ENCODE data around the gene RNF157. TPM values are rescaled to one million over a fixed set of nuclear protein-coding genes. Genes with fewer than 3 reads are reported as not detected.
A peak's percentile ranks its signal among the peaks of the same experiment; 100 is the strongest.

RNF157 gene
- total and polyA plus RNA-seq, 10 of the 15 experiments (the other 5 are each of a cell fraction or from before 2014, with no cell fraction given): 1.4 to 15.9 (median 9.6) TPM

- TF ChIP-seq ZBTB40 (IDR thresholded peaks at IDR 0.05; ENCODE audit: borderline replicate concordance) (peak; percentile 15; the same call in 1 of the 2 replicates), ZNF24 (IDR thresholded peaks at IDR 0.05) (0 out of 2 replicates have a peak, but pooled peaks have one; percentile 26), DPF2 (IDR thresholded peaks at IDR 0.05) (peak; percentile 51; the same call in 1 of the 2 replicates), MEF2A (IDR thresholded peaks at IDR 0.05; ENCODE audit: insufficient read depth, low read depth, low read length) (0 out of 2 replicates have a peak, but pooled peaks have one; percentile 18), HDGF (IDR thresholded peaks at IDR 0.05) (0 out of 2 replicates have a peak, but pooled peaks have one; percentile 24), ZNF217 (IDR thresholded peaks at IDR 0.05) (peak; percentile 88), RUNX3 (IDR thresholded peaks at IDR 0.05; ENCODE audit: low read length) (peak; percentile 51), EED (IDR thresholded peaks at IDR 0.05; ENCODE audit: low read depth) (0 out of 2 replicates have a peak, but pooled peaks have one; percentile 17), PAX5 (IDR thresholded peaks at IDR 0.05; ENCODE audit: borderline replicate concordance, low read depth, low read length) (peak; percentile 93), IKZF1 (conservative IDR thresholded peaks at IDR 0.05) (peak; percentile 52), PML (IDR thresholded peaks at IDR 0.05; ENCODE audit: low read length) (no peak), MLLT1 (IDR thresholded peaks at IDR 0.05) (peak; percentile 41; the same call in 1 of the 2 replicates), RCOR1 (conservative IDR thresholded peaks at IDR 0.05; ENCODE audit: low read depth, low read length) (0 out of 2 replicates have a peak, but pooled peaks have one; percentile 23), SMARCA5 (IDR thresholded peaks at IDR 0.05) (0 out of 2 replicates have a peak, but pooled peaks have one; percentile 36), ZNF384 (IDR thresholded peaks at IDR 0.05; ENCODE audit: borderline replicate concordance, low read depth, low read length) (0 out of 2 replicates have a peak, but pooled peaks have one; percentile 21), YY1 (IDR thresholded peaks at IDR 0.05; ENCODE audit: low read depth, low read length) (no peak), ZSCAN29 (IDR thresholded peaks at IDR 0.05) (no peak), MEF2B (IDR thresholded peaks at IDR 0.05; ENCODE audit: partially characterized antibody, poor library complexity, severe bottlenecking) (peak; percentile 85), NBN (IDR thresholded peaks at IDR 0.05) (peak; percentile 51; the same call in 1 of the 2 replicates)
These were observed 19.9 kb upstream of the RNF157 start (continued) for GRCh38 chr17:76260220-76260619.

Data from GM12878 (cell line).